Posterior cingulate gyrus (tissue), 11 donors: ENCODE results near the gene RNPEPL1.

Experiments used
- DNase-seq, 10 donors: peaks; one replicate each; pipeline versions ENCODE4 v3.0.0 to v3.0.0-alpha.2; 2020 to 2021; ENCODE audit warnings: mixed read lengths in 3 of 10
- intact Hi-C: fragments of 100-400 bp; cut with DNase I; formaldehyde crosslinking; loops from one replicate; pipeline ENCODE4 v1.15.1; 2023

The RNPEPL1 gene

GRCh38 chr2:240598311-240598911 is 30.1 kb downstream of the RNPEPL1 start:
- peak in 4 of 10 donors; percentile 3 to 80 (median 39) for DNase-seq
- intact Hi-C loops: no loop called here

GRCh38 chr2:240599141-240599583 is 30.9 kb downstream of the RNPEPL1 start:
- intact Hi-C loops: no loop called here
- peak in 4 of 10 donors; percentile 5 to 46 (median 16) for DNase-seq

- intact Hi-C loops: no loop called here
- DNase-seq: peak in 3 of 10 donors; percentile 9 to 72 (median 71)
These were observed 32.2 kb downstream of the RNPEPL1 start for GRCh38 chr2:240600451-240600961.

GRCh38 chr2:240601061-240601830 is 33.0 kb downstream of the RNPEPL1 start:
- intact Hi-C loops: no loop called here
- DNase-seq: peak in 4 of 10 donors; percentile 7 to 79 (median 50)

GRCh38 chr2:240601831-240602160 is 33.5 kb downstream of the RNPEPL1 start:
- peak in 4 of 10 donors; percentile 4 to 77 (median 44) for DNase-seq
- intact Hi-C loops: no loop called here

GRCh38 chr2:240602266-240603050 is 34.2 kb downstream of the RNPEPL1 start:
- DNase-seq: peak in 4 of 10 donors; percentile 7 to 77 (median 38)
- intact Hi-C loops: no loop called here

GRCh38 chr2:240603081-240603835 is 35.0 kb downstream of the RNPEPL1 start:
- intact Hi-C loops: no loop called here
- peak in 3 of 10 donors; percentile 5 to 83 (median 78) for DNase-seq

GRCh38 chr2:240603846-240604245 is 35.6 kb downstream of the RNPEPL1 start:
- peak in 5 of 10 donors; percentile 1 to 78 (median 11) for DNase-seq
- intact Hi-C loops: no loop called here

GRCh38 chr2:240604291-240604938 is 36.1 kb downstream of the RNPEPL1 start:
- DNase-seq: peak; percentile 67 to 97 (median 82)
- intact Hi-C loops: no loop called here

- intact Hi-C loops: no loop called here
- DNase-seq: peak in 4 of 10 donors; percentile 9 to 83 (median 53)
These were observed 36.8 kb downstream of the RNPEPL1 start for GRCh38 chr2:240604939-240605716.

- peak in 2 of 10 donors; percentile 64 to 78 for DNase-seq
- intact Hi-C loops: no loop called here
These were observed 37.8 kb downstream of the RNPEPL1 start for GRCh38 chr2:240605867-240606743.

GRCh38 chr2:240611601-240612210 is 43.4 kb downstream of the RNPEPL1 start:
- intact Hi-C loops: no loop called here
- peak in 5 of 10 donors; percentile 2 to 40 (median 5) for DNase-seq

GRCh38 chr2:240613781-240614180 is 45.5 kb downstream of the RNPEPL1 start:
- intact Hi-C loops: no loop called here
- DNase-seq: no peak

- intact Hi-C loops: no loop called here
- peak in 6 of 10 donors; percentile 2 to 72 (median 8) for DNase-seq
These were observed 46.1 kb downstream of the RNPEPL1 start for GRCh38 chr2:240614391-240614790.

- intact Hi-C loops: no loop called here
- DNase-seq: no peak
These were observed 47.1 kb downstream of the RNPEPL1 start for GRCh38 chr2:240615396-240615795.

GRCh38 chr2:240615820-240616547 is 47.7 kb downstream of the RNPEPL1 start:
- DNase-seq: peak in 5 of 10 donors; percentile 5 to 53 (median 15)
- intact Hi-C loops: no loop called here
